Body of pancreas (tissue), 4 donors: ENCODE data around the gene HEXIM2. TPM values are rescaled to one million over a fixed set of nuclear protein-coding genes. Genes with fewer than 3 reads are reported as not detected.
A peak's percentile ranks its signal among the peaks of the same experiment; 100 is the strongest.

Experiments
- ATAC-seq: fragments of 150-250 bp; one replicate; pipeline ENCODE4 v1.9.1; 2016
- DNase-seq, 4 donors: peaks; one replicate each; pipeline ENCODE4 v3.0.0-alpha.2; 2019
- H3K27ac ChIP-seq, 4 donors: fragments of 200-600 bp; sonication (generic); 1 replicate in 3 of 4; 2 replicates in 1 of 4; pipeline versions ENCODE4 v1.5.1 to v1.6.1; 2016 to 2019; ENCODE audit warnings: mild to moderate bottlenecking in 1 of 4, mixed read lengths in 1 of 4, moderate library complexity in 1 of 4
- H3K27me3 ChIP-seq, 2 donors: fragments of 200-600 bp; sonication (generic); one replicate each; pipeline ENCODE4 v1.6.0; 2016; ENCODE audit warnings: mild to moderate bottlenecking in 1 of 2
- H3K36me3 ChIP-seq, 2 donors: fragments of 200-600 bp; sonication (generic); replicated peaks in 1 of 2; 2 replicates each; pipeline ENCODE4 v1.5.1; 2016; ENCODE audit warnings: low read depth in 2 of 2; ENCODE audit not compliant: insufficient read depth in 1 of 2
- H3K4me1 ChIP-seq: fragments of 200-600 bp; sonication (generic); one replicate; pipeline ENCODE4 v1.6.0; 2016
- H3K4me3 ChIP-seq, 2 donors: fragments of 200-600 bp; sonication (generic); 1 replicate in 1 of 2; 2 replicates in 1 of 2; pipeline ENCODE4 v1.5.1; 2016 to 2019
- H3K9me3 ChIP-seq, 3 donors: fragments of 200-600 bp; sonication (generic); 1 replicate in 2 of 3; 2 replicates in 1 of 3; pipeline ENCODE4 v1.5.1; 2016
- POLR2A ChIP-seq, 3 donors: fragments of 450-650 bp; IDR thresholded peaks; one replicate each; pipeline ENCODE4 v1.6.1; 2016; ENCODE audit warnings: antibody characterized with exemption in 3 of 3, mild to moderate bottlenecking in 2 of 3
- WGBS, 2 donors: methylation state at CpG; one replicate each; pipeline ENCODE4 v1.1.5; 2017; 5-methylcytosine and 5-hydroxymethylcytosine counted together
- intact Hi-C: fragments of 100-400 bp; cut with DNase I; formaldehyde crosslinking; loops from one replicate; pipeline ENCODE4 v1.15.1; 2023
- total RNA-seq, 2 donors: library from RNA; depleted of rRNA; stranded (reverse); fragments of >200 nt; gene quantifications; one replicate each; pipeline ENCODE4 v1.1.0, GENCODE V29; 2016
- TF ChIP-seq, protein P1 (sequence below), 7 experiments: fragments of 450-650 bp in 4 of 7; fragments of 200-600 bp in 3 of 7; sonication (generic) in 3 of 7; IDR thresholded peaks; one replicate each; pipeline ENCODE4 v1.5.1; 2016 to 2019; ENCODE audit warnings: antibody characterized with exemption in 7 of 7

HEXIM2 gene
- total RNA-seq, 2 donors from 2014 or later = 5.9 to 10.1 TPM

GRCh38 chr17:45171338-45172231 lies 9.9 kb downstream of the HEXIM2 start:
- H3K4me3 ChIP-seq = no peak overlapping the region
- intact Hi-C loops = no loop called here
- DNase-seq (peak; percentile 37 to 71 (median 52)), ATAC-seq (peak; percentile 24)
- H3K36me3 ChIP-seq = no peaks in the 10 kb centered on the region
- H3K4me1 ChIP-seq = peaks cover 46% of the 10 kb centered on the region
- H3K9me3 ChIP-seq = no peaks in the 10 kb centered on the region
- peak in 2 of 3 donors; percentile 15 to 25 for TF ChIP-seq POLR2A (IDR thresholded peaks at IDR 0.05)
- TF ChIP-seq, protein P1, sequence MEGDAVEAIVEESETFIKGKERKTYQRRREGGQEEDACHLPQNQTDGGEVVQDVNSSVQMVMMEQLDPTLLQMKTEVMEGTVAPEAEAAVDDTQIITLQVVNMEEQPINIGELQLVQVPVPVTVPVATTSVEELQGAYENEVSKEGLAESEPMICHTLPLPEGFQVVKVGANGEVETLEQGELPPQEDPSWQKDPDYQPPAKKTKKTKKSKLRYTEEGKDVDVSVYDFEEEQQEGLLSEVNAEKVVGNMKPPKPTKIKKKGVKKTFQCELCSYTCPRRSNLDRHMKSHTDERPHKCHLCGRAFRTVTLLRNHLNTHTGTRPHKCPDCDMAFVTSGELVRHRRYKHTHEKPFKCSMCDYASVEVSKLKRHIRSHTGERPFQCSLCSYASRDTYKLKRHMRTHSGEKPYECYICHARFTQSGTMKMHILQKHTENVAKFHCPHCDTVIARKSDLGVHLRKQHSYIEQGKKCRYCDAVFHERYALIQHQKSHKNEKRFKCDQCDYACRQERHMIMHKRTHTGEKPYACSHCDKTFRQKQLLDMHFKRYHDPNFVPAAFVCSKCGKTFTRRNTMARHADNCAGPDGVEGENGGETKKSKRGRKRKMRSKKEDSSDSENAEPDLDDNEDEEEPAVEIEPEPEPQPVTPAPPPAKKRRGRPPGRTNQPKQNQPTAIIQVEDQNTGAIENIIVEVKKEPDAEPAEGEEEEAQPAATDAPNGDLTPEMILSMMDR (IDR thresholded peaks at IDR 0.05) = no peak
- H3K27me3 ChIP-seq = no peaks in the 10 kb centered on the region
- 42 to 49% methylated on average over 17 to 20 of the region's 20 CpGs for WGBS, 2 donors
- H3K27ac ChIP-seq = peak overlapping the region; percentile 81 to 89 (median 86)

GRCh38 chr17:45172232-45172540 lies 10.5 kb downstream of the HEXIM2 start:
- H3K4me3 ChIP-seq = no peak overlapping the region
- WGBS, 2 donors = 56 to 81% methylated on average over 5 of the region's 5 CpGs

DNA sequence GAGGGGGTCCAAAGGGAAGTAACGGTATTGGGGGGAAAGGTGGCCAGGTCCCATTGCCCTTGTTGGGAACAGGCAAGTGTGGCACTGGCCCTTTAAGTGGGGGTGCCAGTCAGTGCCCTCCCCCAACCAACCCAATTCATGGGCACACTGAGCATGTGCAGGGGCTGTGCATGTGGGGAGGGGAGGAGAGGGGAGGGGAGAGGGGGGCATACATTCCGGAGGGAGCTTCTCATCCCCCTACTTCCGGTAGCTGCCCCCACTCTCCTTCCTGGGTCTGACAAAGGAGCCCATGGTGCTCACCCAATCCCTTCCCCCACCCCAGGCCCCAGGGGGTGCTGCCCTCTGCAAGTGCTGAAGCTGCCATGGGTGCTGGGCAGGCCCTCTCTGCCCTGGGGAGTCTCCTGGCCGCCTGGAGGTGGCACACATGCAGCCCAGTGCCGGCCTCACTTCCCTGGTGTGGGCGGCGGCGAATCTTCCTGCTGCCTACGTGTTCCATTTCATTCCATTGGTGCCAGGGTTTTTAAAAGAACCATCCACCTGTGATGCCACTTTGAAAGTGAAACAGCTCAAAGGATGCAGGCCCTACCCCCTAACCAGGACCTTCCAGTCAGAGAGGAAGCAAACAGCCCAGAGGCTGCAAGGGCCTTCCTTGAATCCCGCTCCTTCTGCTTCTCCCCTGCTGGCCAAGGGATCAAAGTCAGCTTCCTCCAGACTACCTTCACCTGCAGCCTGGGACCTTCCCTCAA lies 11.0 kb downstream of the HEXIM2 start:
- TF ChIP-seq, protein P1 (IDR thresholded peaks at IDR 0.05) = peak in 3 of 7 experiments; percentile 26 to 35 (median 32)
- peak in 2 of 3 donors; percentile 69 to 71 for TF ChIP-seq POLR2A (IDR thresholded peaks at IDR 0.05)
- ATAC-seq = peak; percentile 87
- Histone ChIP-seq H3K4me1 (peaks cover 46% of the 10 kb centered on the region), H3K4me3 (no peak overlapping the region), H3K36me3 (no peaks in the 10 kb centered on the region), H3K27me3 (no peaks in the 10 kb centered on the region), H3K9me3 (no peaks in the 10 kb centered on the region), H3K27ac (peak overlapping the region; percentile 81 to 89 (median 86))
- intact Hi-C loops = no loop called here
- DNase-seq = peak; percentile 80 to 90 (median 88)
- 10 to 24% methylated on average over 4 to 10 of the region's 10 CpGs for WGBS, 2 donors

More at GRCh38 chr17:45172232-45172540, 10.5 kb downstream of the HEXIM2 start:
- peak overlapping the region; percentile 81 to 89 (median 86) for H3K27ac ChIP-seq
- no peaks in the 10 kb centered on the region for H3K36me3 ChIP-seq
- no peaks in the 10 kb centered on the region for H3K27me3 ChIP-seq
- intact Hi-C loops = no loop called here
- no peaks in the 10 kb centered on the region for H3K9me3 ChIP-seq
- ATAC-seq (no peak), DNase-seq (no peak)
- H3K4me1 ChIP-seq = peaks cover 46% of the 10 kb centered on the region
- no peak for TF ChIP-seq POLR2A (IDR thresholded peaks at IDR 0.05)
- TF ChIP-seq, protein P1 (IDR thresholded peaks at IDR 0.05) = no peak

GRCh38 chr17:45175759-45176115 lies 14.1 kb downstream of the HEXIM2 start:
- H3K4me3 ChIP-seq = no peak overlapping the region
- no peaks in the 10 kb centered on the region for H3K9me3 ChIP-seq
- WGBS, 2 donors = 77 to 85% methylated on average over 3 of the region's 3 CpGs
- DNase-seq = no peak
- TF ChIP-seq, protein P1 (IDR thresholded peaks at IDR 0.05) = no peak
- TF ChIP-seq POLR2A (IDR thresholded peaks at IDR 0.05) = no peak
- ATAC-seq = no peak
- H3K4me1 ChIP-seq = peaks cover 41% of the 10 kb centered on the region
- peak overlapping the region in 1 of 4 donors; percentile 45 for H3K27ac ChIP-seq
- intact Hi-C loops = no loop called here
- no peaks in the 10 kb centered on the region for H3K27me3 ChIP-seq
- H3K36me3 ChIP-seq = no peaks in the 10 kb centered on the region
